Testis (tissue), 2 donors: Measurements from ENCODE around the gene PSMA5.

Experiments used
- POLR2A ChIP-seq: fragments of 450-650 bp; IDR thresholded peaks from one replicate; pipeline ENCODE4 v1.6.1; 2017; ENCODE audit warnings: antibody characterized with exemption, mild to moderate bottlenecking, moderate library complexity
- TF ChIP-seq, protein P1 (sequence below), 3 experiments: fragments of 450-650 bp in 2 of 3; fragments of 200-600 bp in 1 of 3; sonication (generic) in 1 of 3; IDR thresholded peaks; one replicate each; pipeline ENCODE4 v1.5.1; 2016 to 2019; ENCODE audit warnings: antibody characterized with exemption in 3 of 3, mild to moderate bottlenecking in 2 of 3, moderate library complexity in 1 of 3

DNA sequence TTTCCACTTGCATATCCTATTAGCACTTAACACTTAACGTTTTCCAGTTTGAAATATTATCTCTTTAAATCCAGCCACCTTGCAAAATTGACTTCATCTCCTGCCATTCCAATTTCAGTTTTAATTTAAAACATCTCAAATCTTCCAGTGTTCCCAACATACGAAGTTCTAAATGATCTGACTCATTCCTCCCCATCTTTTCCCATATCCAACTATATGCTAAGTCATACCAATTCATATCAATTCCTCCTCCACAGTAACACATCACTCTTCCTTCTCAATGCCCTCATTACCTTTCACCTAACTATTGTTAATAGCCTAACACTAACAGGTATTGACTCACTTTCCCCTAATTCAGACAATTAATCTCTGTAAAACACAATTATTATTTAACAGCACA lies 2.8 kb downstream of the PSMA5 start:
- TF ChIP-seq, protein P1, sequence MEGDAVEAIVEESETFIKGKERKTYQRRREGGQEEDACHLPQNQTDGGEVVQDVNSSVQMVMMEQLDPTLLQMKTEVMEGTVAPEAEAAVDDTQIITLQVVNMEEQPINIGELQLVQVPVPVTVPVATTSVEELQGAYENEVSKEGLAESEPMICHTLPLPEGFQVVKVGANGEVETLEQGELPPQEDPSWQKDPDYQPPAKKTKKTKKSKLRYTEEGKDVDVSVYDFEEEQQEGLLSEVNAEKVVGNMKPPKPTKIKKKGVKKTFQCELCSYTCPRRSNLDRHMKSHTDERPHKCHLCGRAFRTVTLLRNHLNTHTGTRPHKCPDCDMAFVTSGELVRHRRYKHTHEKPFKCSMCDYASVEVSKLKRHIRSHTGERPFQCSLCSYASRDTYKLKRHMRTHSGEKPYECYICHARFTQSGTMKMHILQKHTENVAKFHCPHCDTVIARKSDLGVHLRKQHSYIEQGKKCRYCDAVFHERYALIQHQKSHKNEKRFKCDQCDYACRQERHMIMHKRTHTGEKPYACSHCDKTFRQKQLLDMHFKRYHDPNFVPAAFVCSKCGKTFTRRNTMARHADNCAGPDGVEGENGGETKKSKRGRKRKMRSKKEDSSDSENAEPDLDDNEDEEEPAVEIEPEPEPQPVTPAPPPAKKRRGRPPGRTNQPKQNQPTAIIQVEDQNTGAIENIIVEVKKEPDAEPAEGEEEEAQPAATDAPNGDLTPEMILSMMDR (IDR thresholded peaks at IDR 0.05): no peak
- TF ChIP-seq POLR2A: no peak
